HG02623 (cell line): Measurements from ENCODE around the gene MPL.

Experiments used
- ATAC-seq: cut with Tn5 transposase; IDR thresholded peaks from one replicate; pipeline ENCODE4 v1.9.1; 2021; ENCODE audit warnings: moderate library complexity; ENCODE audit not compliant: unreplicated experiment

Gene MPL

DNA sequence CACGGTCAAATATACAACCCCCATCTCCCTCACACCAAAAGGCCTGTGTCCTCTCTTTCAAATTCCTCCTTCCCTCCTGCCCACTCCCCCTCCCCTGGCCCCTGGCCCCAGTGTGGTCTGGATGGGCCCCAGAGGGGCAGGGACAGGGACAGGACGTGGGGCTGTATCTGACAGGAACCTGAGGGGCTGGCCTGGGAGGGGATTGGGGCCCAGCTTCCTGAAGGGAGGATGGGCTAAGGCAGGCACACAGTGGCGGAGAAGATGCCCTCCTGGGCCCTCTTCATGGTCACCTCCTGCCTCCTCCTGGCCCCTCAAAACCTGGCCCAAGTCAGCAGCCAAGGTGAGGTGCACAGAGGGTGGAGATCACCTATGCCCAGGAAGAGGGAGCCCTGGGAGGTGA lies at the start of gene MPL:
TSS of gene MPL (plus strand) at position 231 of the 400 bp plus-strand sequence. CDS start at position 262, 31 bp downstream.
- ATAC-seq: no peak

DNA sequence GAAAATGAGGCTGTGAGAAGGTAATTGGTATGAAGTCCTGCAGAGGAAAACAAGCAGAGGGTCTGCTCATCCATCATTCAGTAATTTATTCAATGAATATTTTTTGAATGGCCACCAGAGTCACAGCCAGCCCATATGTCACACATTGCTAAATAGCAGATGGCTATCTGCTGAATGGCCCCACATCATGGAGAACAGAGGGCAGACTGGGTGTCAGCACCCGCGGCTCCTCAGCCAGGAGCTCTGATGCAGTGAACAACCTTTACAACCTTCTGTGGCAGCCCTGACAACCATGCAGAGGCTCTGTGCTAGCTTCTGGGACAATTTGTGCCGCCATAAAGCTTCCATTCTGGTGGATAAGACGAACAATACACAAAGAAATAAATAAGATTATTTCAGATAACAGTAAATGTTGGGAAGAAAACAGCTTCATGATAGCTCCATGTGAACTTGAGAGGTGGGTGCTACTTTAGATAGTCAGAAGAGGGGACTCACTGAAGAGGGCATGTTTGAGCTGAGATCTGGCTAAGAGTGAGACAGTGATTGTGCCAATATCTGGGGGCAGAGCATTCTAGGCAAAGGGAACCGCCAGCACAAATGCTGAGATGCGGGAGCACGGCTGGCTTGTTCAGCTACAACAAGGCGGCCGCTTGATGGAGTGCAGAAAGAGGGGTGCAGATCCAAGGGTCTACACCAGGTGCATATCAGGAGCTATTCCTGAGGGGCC lies 49.4 kb upstream of the MPL start:
- no peak for ATAC-seq

DNA sequence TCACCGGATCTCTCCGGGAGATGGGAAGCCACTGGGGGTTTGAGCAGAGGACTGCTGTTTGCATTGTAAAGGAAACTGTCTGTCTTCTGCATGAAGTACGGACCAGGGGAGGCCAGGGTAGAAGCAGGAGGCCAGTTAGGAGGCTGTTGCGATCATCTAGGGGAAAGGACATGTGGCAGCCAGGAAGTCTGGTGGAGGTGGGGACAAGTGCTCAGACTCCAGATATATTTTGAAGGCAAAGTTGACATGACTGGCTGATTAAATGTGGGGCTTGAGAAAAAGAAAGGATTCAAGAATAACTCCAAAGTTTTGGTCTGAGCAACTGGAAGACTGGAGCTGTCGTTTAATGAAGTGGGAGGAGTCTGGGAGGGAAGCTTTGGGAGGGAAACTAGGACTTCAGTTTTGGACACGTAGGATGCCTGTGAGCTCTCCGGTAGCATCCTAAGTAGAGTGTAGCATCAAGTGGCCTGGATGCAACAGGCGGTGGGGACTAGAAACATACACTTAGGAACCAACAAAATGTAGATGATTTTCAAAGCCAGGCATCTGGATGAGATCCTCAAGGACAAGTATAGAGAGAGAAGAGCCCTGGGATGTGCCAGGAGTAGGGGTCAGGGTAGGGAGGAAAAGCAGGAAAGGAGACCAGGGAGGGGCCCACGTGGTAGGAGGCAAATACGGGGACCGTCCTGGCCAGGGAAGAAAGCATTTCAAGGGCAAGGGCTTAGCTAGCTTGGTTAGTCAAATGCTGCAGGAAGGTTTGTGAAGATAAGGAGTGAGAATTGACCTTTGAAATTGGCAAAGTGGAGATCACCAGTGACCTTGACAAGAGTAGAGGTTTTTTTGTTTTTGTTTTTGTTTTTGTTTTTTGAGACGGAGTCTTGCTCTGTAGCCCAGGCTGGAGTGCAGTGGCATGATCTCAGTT lies 48.6 kb upstream of the MPL start:
- ATAC-seq: no peak

DNA sequence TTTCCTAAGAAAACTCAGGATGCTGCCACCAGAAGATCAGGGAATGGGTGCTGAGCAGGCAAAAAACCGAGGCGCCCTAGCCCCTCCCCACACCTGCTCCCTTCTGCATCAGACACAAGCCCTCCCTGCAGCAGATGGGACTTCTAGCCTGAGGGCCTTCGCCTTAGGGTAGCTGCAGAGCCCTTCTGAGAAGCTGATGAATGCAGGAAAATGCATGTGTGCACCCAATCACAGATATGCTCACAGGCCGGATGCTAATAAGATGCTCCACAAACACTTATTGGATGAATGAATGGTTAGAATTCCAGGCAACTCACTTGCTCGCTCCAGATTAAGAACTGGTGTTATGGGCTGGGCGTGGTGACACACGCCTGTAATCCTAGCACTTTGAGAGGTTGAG lies 45.4 kb upstream of the MPL start:
- ATAC-seq: no peak

DNA sequence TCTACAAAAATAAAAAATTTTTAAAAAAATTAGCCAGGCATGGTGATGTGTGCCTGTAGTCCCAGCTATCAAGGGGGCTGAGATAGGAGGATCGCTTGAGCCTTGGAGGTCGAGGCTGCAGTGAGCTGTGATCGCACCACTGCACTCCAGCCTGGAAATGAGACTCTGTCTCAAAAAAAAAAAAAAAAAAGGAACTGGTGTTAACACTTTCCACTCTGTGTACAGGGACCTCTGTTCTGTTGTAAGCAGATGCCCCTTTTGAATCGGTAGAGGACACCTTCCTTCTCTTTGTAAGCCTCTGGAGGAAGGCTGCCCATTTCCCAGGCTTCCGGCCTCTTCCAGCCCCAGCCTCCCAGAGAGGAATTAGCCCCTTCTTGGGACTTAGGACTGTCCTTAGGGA lies 44.9 kb upstream of the MPL start:
- ATAC-seq: no peak

DNA sequence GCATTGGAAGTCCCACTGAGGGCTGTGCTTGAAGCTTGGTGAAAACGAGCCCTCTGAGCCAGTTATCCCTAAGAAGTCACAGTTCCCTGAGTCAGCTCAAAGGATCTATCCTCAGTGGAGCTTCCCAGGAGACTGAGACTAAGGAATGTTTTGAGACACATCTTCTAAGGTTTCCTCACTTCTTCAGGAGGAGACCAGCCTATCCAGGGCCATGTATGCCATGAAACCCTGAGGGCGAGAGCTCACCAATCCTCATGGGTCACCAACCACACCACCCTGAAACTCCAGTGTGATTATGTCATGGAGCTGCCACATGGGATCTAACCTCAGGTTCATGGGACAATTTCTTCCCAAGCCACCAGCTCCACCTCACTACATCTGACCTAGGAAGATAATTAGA lies 44.4 kb upstream of the MPL start:
- no peak for ATAC-seq

DNA sequence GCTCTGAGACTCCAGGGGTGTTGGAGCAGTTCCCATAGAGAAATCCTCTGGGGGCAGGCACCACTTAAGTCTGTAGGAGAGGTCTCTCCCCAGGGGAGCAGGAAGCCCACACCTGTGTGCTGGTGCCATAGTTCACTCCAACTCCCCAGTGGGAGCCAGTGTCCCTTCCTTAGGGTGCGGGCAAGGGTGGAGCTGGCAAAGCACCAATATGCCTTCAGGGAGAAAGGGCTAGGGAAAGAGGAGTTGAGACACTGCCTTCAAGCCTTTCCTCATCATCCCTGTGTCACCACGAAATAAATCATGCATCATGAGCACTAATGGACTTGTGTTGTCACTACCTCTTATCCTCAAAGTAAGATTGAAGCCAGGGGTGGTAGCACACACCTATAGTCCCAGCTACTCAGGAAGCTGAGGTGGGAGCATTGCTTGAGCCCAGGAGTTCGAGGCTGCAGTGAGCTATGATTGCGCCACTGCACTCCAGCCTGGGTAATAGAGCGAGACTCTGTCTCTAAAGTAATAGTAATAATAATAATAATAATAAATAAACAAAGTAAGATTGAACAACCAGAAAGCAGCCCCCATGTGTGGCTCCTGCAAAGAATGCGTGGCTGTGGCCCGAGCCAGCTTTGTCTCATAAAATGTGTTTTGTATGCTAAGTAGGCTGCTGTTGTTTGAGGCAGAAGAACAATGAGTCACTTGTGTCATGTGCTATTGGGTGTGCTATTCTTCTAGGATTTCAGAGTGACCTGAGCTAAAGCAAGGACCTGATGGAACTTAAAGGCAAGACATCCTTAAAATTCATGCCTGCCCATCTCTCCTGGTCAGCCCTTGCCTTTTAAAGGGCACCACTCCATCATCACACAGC lies 43.5 kb upstream of the MPL start:
- no peak for ATAC-seq

DNA sequence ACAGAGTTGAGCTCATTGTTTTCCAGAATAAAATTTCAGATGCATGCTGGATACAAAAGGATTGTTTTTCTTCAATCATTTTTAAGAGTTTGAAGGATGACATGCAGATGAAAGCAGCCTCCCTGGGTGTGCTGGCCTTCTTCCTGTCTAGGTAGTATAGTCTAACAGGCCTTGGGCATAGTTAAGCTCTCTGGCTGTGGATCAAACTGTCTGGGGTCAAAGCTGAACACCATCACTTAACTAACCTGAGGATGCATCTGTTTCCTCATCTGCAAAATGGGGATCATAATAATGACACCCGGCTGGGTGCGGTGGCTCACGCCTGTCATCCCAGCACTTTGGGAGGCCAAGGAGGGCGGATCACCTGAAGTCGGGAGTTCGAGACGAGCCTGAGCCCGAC lies 42.9 kb upstream of the MPL start:
- no peak for ATAC-seq

DNA sequence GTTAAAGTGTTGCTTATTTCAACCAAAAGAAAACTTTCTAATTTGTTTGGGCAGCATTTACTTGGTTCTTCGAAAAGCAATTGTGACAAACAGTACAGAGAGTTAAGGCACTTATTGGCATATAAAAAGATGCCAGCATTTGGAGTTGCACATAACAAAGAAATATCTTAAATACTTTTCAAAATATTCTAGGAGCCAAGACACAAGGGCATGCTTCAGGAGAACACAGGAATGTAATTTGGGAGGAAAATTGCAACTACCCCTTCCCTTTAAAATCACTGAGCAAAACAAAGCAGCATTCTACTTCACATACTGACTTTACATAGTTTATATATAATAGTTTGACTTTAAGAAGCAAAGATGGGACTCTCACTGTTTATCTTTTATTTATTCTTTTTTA lies 41.4 kb upstream of the MPL start:
- ATAC-seq: no peak

DNA sequence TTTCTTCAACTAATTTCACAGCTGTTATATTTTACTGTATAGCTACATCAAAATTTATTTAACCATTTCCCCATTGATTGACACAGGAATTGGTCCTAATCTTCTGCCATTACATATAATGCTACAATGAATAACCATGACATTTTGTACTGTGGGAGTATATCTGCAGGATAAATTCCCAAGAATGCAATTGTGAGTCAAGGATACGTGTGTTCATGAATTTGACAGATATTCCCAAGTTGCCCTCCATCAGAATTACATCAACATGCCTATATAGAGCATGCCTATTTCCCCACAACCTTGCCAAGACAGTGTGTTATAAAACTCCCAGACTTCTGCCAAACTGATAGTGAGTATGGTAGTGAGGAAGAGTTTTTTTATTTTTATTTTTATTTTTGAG lies 39.6 kb upstream of the MPL start:
- no peak for ATAC-seq

DNA sequence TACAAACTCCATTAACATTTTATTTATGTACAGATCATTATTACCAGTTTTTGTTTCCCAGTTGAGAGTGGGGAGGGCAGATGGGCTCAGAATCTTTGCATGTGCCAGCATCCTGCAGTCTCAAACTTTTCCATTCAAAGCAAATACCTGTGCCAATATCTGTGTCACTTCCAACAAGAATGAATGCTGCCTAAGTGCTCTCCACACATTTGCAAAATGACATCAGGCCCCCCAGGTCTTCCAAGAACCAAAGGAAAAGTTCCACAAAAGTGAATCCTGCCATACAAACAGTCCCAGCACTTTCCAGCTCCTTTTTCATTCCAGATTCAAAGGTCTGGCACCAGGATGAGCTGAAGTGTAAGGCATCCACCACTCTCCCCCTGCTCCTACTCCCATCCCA lies 38.5 kb upstream of the MPL start:
- ATAC-seq: no peak

DNA sequence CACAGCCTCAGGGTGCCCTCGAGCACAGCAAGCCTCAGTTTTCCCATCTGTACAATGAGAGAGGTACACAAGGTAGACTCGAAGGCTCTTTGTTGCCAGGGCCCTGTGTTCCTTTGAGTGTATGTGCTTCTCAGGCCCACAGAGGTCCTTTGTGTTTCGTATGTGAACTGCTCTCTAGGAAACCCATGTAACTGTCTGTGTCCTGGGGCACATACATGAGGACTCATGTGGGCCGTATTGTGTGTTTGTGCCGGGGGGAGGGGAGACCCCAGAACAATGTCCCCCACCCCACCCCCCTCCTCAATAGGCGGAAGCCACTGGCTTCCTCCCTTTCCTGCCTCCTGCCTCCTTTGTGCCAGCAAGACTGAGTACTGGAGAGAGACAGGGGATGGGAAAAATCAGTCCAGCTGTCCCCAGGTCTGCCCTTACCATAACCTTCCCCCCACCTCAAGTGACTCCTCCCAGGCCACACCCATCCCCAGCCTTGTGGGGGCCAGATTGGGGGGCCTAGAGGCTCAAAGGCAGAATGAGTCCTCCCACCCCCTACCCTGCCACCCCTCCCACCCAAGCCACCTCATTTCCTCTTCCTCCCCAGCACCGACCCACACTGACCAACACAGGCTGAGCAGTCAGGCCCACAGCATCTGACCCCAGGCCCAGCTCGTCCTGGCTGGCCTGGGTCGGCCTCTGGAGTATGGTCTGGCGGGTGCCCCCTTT lies 37.1 kb upstream of the MPL start, which contains the start of gene TIE1:
TSS of gene TIE1 (plus strand) at position 605 of the 717 bp plus-strand sequence. CDS start at position 695, 90 bp downstream.
- ATAC-seq: no peak

DNA sequence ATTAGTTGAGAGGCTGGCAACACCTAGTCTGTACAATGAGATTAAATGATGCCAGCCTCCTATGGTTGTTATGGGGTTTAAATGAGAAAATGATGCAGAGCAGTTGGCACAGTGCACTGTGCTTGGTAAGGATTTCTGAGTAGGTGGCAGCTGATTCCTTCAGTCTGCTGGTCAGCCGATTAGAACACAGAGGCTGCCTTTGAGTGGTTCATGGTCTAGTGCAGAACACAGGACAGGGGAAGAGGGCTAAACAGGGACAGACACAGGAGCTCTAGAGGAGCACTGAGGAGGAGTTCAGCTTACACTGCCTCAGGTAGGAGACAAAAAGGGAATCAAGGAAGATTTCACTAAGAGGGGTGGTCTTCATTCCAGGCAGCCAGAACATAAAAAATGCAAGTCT lies 35.4 kb upstream of the MPL start:
- ATAC-seq: no peak

DNA sequence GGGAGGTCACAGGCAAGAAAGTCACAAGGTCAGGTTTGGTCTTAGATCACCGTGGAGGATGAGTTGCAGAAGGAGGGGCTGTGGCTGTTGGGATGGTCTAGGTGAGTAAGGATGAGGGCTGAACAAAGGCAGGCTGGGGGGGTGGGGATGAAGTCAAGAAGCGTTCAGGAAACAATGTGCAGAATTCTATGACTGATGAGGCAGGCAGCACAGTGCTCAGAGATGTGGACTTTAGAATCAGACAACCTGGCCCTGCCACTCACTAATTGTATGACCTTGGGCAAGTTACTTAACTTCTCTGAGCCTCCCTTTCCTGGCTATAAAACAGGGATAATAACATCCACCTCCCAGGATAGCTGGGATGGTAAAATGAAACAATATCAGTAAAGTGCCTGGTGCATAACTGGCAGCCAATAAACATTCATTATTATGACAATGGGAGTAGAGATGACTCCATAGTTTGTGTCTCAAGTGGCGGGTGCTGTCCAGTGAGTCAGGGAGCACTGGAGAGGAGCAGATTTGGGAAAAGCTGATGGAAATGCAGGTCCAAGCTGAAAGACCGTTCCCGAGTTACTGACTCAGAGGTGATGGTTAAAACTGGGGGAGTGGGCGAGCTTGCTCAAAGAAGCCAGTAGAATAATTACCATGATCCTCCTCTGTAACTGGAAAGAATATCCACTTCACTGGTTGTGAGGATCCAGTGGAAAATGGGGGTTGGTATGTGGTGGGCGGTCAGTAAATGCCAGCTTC lies 34.7 kb upstream of the MPL start:
- no peak for ATAC-seq

DNA sequence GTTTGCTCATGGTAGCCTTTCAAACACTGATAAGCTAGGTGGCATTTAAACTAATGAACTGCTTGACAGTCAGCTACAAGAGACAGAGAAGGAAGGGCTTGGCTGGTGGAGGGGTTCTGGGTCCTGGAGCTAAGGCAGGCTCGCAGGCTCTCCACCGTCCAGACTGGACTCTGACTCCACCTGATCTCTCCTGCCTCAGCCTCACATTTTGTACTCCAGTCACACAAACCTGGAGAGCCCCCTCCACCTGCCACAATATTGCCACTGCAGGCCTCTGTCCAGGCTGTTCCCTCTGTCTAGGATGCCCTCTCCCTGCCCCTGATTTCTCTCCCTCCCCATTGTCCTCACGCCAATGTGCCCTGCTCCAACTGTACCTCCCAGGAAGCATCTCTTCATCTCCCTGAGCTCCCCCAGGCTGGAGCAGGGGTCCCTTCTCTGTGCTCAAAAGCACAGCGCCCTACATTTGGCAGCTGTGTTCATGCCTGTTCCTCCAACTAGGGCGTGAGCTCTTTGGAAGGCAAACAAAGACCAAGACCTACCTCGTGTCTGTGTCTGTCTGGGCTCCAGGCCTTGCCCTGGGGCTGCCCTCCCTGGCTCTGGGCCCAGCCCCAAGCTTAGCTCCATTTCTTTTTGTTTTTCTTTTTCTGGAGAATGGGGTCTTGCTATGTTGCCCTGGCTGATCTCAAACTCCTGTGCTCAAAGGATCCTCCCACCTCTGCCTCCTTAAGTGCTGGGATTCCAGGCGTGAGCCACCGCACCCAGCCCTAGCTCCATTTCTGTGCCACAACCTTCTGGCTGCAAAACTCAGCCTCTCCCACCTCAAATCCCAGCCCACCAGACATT lies 33.9 kb upstream of the MPL start:
- no peak for ATAC-seq

DNA sequence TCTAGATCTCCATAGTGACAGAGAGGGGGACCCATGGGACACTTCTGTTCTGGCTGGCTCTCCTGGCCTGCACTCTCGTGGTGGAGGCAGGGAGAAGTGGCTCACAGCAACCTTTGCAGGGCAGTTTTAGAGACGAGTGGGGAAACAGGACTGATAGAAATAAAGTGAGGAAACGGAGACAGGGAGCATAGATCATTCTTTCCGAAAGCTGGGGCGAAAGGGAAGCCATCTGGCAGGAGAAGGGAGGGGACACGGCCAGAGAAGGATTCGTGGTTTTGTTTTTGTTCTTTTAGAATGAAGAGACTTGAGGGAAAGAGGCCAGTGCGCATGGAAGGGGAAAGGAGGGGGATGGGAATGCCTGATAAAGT lies 33.3 kb upstream of the MPL start:
- no peak for ATAC-seq

DNA sequence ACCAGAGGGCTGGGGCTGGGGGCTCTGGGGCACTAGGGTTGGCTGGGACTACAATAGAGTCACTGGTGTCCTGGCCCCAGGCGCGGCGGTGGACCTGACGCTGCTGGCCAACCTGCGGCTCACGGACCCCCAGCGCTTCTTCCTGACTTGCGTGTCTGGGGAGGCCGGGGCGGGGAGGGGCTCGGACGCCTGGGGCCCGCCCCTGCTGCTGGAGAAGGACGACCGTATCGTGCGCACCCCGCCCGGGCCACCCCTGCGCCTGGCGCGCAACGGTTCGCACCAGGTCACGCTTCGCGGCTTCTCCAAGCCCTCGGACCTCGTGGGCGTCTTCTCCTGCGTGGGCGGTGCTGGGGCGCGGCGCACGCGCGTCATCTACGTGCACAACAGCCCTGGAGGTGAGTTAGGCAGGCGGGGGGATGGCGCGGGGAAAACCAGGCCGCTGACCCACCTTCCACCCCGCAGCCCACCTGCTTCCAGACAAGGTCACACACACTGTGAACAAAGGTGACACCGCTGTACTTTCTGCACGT lies 32.8 kb upstream of the MPL start:
- ATAC-seq: no peak

DNA sequence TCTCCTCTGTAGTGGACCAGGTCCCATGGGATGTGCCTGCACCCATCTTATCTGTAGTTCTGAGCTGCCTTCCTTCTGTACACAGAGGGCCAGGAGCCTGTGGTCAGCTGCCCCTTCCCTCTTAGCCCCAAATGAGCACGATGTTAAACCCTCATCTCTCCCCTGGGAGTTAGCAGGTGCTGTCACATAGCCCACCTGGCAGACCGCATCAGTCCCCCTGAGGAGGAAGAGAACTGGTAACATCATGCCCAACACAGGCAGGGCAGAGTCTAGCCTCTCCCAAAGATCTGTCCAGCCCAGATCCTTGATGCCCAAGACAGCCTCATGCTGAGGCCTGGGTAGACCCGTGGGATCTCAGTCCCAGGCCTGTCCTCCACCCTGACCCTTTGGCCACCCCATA lies 32.2 kb upstream of the MPL start:
- no peak for ATAC-seq
